ENCODE data around the gene CYRIA. TPM values are rescaled to one million over a fixed set of nuclear protein-coding genes. Genes with fewer than 3 reads are reported as not detected.

The CYRIA gene
- total RNA-seq, 1 donor from 2014 or later, result 11.1 TPM

DNA sequence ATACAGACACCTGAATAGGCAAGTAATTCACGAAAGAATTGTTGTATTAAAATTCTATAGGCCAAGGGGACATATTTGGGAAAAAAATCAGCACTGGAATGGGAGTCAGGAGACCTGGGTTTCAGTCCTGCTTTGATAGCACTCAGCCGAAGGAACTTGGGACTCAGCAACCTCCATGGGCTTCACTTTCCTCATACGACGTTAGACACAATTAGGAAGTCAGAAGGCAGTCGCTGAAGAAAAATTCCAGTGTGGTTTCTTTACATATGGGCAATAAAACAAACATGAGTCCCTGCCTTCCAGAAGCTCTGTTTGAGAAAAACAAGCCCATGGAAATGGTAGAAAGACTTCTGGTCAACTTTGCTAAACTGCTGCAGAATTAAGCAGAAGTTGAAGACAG is 15.1 kb upstream of the CYRIA start:
- Mint-ChIP-seq H3K4me3 (no peak overlapping the region), H3K27me3 (ENCODE audit: low read depth) (no peaks in the 10 kb centered on the region), H3K36me3 (ENCODE audit: low read depth) (no peaks in the 10 kb centered on the region), H3K9me3 (peaks cover 4% of the 10 kb centered on the region), H3K27ac (ENCODE audit: unreplicated experiment) (no peak overlapping the region), H3K4me1 (no peaks in the 10 kb centered on the region)
- TF ChIP-seq, protein P1, sequence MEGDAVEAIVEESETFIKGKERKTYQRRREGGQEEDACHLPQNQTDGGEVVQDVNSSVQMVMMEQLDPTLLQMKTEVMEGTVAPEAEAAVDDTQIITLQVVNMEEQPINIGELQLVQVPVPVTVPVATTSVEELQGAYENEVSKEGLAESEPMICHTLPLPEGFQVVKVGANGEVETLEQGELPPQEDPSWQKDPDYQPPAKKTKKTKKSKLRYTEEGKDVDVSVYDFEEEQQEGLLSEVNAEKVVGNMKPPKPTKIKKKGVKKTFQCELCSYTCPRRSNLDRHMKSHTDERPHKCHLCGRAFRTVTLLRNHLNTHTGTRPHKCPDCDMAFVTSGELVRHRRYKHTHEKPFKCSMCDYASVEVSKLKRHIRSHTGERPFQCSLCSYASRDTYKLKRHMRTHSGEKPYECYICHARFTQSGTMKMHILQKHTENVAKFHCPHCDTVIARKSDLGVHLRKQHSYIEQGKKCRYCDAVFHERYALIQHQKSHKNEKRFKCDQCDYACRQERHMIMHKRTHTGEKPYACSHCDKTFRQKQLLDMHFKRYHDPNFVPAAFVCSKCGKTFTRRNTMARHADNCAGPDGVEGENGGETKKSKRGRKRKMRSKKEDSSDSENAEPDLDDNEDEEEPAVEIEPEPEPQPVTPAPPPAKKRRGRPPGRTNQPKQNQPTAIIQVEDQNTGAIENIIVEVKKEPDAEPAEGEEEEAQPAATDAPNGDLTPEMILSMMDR (conservative IDR thresholded peaks at IDR 0.05), result no peak
- no peak for DNase-seq (ENCODE audit: low read depth, low spot score)

- no peak for DNase-seq (ENCODE audit: low read depth, low spot score)
- peaks cover 4% of the 10 kb centered on the region for H3K9me3 Mint-ChIP-seq
- H3K4me1 Mint-ChIP-seq, result no peaks in the 10 kb centered on the region
- no peaks in the 10 kb centered on the region for H3K27me3 Mint-ChIP-seq (ENCODE audit: low read depth)
- TF ChIP-seq, protein P1 (conservative IDR thresholded peaks at IDR 0.05), result no peak
- no peaks in the 10 kb centered on the region for H3K36me3 Mint-ChIP-seq (ENCODE audit: low read depth)
- H3K27ac Mint-ChIP-seq (ENCODE audit: unreplicated experiment), result no peak overlapping the region
- H3K4me3 Mint-ChIP-seq, result no peak overlapping the region
Observed at GRCh38 chr2:16680304-16680703, 14.7 kb upstream of the CYRIA start.

DNA sequence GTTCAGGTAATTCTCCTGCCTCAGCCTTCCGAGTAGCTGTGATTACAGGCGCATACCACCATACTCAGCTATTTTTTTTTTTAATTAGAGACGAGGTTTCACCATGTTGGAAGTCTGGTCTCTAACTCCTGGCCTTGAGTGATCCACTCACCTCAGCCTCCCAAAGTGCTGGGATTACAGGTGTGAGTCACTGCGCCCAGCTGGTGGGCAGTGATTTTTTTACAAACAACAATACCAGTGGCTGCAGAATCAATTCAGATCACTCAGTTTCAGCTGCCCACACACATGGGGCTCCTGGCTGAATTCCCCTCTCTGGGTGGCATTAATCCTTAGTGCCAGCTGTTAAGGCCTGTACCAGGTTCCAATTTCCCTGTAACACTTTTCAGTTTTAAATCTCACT is 13.3 kb upstream of the CYRIA start:
- H3K36me3 Mint-ChIP-seq (ENCODE audit: low read depth), result no peaks in the 10 kb centered on the region
- H3K27ac Mint-ChIP-seq (ENCODE audit: unreplicated experiment), result no peak overlapping the region
- no peak for DNase-seq (ENCODE audit: low read depth, low spot score)
- H3K9me3 Mint-ChIP-seq, result peaks cover 4% of the 10 kb centered on the region
- H3K4me3 Mint-ChIP-seq, result no peak overlapping the region
- H3K4me1 Mint-ChIP-seq, result no peaks in the 10 kb centered on the region
- TF ChIP-seq, protein P1 (conservative IDR thresholded peaks at IDR 0.05), result no peak
- H3K27me3 Mint-ChIP-seq (ENCODE audit: low read depth), result no peaks in the 10 kb centered on the region

GRCh38 chr2:16677875-16678274 is 12.2 kb upstream of the CYRIA start:
- Mint-ChIP-seq H3K27me3 (ENCODE audit: low read depth) (no peaks in the 10 kb centered on the region), H3K36me3 (ENCODE audit: low read depth) (no peaks in the 10 kb centered on the region), H3K4me1 (no peaks in the 10 kb centered on the region), H3K4me3 (no peak overlapping the region), H3K9me3 (peaks cover 4% of the 10 kb centered on the region), H3K27ac (ENCODE audit: unreplicated experiment) (no peak overlapping the region)
- no peak for DNase-seq (ENCODE audit: low read depth, low spot score)
- TF ChIP-seq, protein P1 (conservative IDR thresholded peaks at IDR 0.05), result no peak

DNA sequence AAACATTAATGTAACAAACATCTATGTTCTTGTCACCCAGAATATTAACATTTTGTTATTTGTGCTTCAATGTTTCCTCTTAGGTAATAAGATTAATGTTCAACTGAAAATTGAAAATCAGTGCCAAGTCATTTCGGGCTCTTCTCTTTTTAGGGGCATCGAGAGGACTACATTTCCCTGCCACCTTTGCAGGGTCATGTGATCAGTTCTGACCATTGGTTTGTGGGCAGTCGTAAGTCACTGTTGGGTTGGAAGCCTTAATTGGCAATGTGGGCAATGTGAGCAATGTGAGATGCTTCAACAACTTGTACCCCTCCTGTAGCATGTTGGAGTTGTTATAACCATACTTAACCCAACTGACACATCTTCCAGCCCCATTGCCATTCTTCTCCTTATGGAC is 10.1 kb upstream of the CYRIA start:
- TF ChIP-seq, protein P1 (conservative IDR thresholded peaks at IDR 0.05), result no peak
- Mint-ChIP-seq H3K4me3 (no peak overlapping the region), H3K4me1 (no peaks in the 10 kb centered on the region), H3K27me3 (ENCODE audit: low read depth) (no peaks in the 10 kb centered on the region), H3K36me3 (ENCODE audit: low read depth) (no peaks in the 10 kb centered on the region), H3K9me3 (peaks cover 4% of the 10 kb centered on the region), H3K27ac (ENCODE audit: unreplicated experiment) (no peak overlapping the region)
- DNase-seq (ENCODE audit: low read depth, low spot score), result no peak

- DNase-seq (ENCODE audit: low read depth, low spot score), result no peak
- TF ChIP-seq, protein P1 (conservative IDR thresholded peaks at IDR 0.05), result no peak
- H3K4me3 Mint-ChIP-seq, result no peak overlapping the region
- H3K9me3 Mint-ChIP-seq, result peaks cover 4% of the 10 kb centered on the region
- no peaks in the 10 kb centered on the region for H3K36me3 Mint-ChIP-seq (ENCODE audit: low read depth)
- no peaks in the 10 kb centered on the region for H3K27me3 Mint-ChIP-seq (ENCODE audit: low read depth)
- peaks cover 9% of the 10 kb centered on the region for H3K4me1 Mint-ChIP-seq
- H3K27ac Mint-ChIP-seq (ENCODE audit: unreplicated experiment), result no peak overlapping the region
Observed at GRCh38 chr2:16674154-16674553, 8.5 kb upstream of the CYRIA start.

Data from neural crest cell (in vitro differentiated cells).